Natural killer cell treated with Interleukin-12 subunit alpha and Interleukin-12 subunit beta and Interleukin-15 and Interleukin-18, amount 100 ng/mL, for 72 hours (primary cell): ENCODE results near the gene CT45A6. TPM values are rescaled to one million over a fixed set of nuclear protein-coding genes. Genes with fewer than 3 reads are reported as not detected.
"Not testable (repeated sequence)": the region's sequence is repeated elsewhere in the genome, so short reads cannot be mapped to it uniquely, and the experiment has no call there.

Experiments
- ATAC-seq, 2 donors: fragments of 150-1000 bp; cut with Tn5 transposase in 1 of 2; sonication (Bioruptor Pico), chemical (Tn5 transposase) in 1 of 2; 2 replicates each; pipeline ENCODE4 v1.10.0; 2021
- DNase-seq: peaks from one replicate; pipeline ENCODE4 v3.0.0; 2022; ENCODE audit warnings: low spot score
- H3K27ac Mint-ChIP-seq, 2 donors: 1 replicate in 1 of 2; 2 replicates in 1 of 2; pipeline ENCODE4 v1.8.0; 2022; ENCODE audit warnings: mixed read lengths in 2 of 2, mild to moderate bottlenecking in 1 of 2, moderate library complexity in 1 of 2
- H3K27me3 Mint-ChIP-seq, 2 donors: 1 replicate in 1 of 2; 2 replicates in 1 of 2; pipeline ENCODE4 v1.8.0; 2022; ENCODE audit warnings: mixed read lengths in 2 of 2
- H3K36me3 Mint-ChIP-seq: one replicate; pipeline ENCODE4 v1.8.0; 2022; ENCODE audit warnings: mixed read lengths
- H3K4me1 Mint-ChIP-seq, 2 donors: 1 replicate in 1 of 2; 2 replicates in 1 of 2; pipeline ENCODE4 v1.8.0; 2022; ENCODE audit warnings: low read depth in 2 of 2, mixed read lengths in 2 of 2, mild to moderate bottlenecking in 1 of 2
- H3K4me3 Mint-ChIP-seq: one replicate; pipeline ENCODE4 v1.8.0; 2022; ENCODE audit warnings: mixed read lengths
- H3K9me3 Mint-ChIP-seq: 2 replicates; pipeline ENCODE4 v1.8.0; 2022; ENCODE audit warnings: mixed read lengths
- total RNA-seq, 2 donors: library from RNA; stranded (reverse); gene quantifications; one replicate each; pipeline ENCODE4 v1.2.3, GENCODE V29; 2022

Gene CT45A6, protein sequence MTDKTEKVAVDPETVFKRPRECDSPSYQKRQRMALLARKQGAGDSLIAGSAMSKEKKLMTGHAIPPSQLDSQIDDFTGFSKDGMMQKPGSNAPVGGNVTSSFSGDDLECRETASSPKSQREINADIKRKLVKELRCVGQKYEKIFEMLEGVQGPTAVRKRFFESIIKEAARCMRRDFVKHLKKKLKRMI
- total RNA-seq: not detected

DNA sequence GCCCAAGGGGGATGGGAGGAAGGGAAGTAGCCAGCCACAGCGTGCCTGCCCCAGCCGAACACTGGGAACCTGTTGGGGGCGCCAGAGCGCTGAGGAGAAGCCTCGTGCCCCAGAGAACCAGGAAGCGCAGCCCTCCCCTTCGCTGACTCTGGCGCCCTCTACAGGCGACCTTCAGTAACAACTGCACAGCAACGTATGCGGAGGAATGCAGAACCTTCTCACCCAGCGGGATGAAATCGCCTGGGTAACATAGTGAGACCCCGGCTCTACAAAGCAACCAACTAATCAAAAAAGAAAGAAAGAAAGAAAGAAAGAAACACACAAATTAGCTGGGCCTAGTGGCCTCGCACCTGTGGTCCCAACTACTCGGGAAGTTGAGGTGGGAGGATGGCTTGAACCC, at the start of gene CT45A6:
CT45A6 (minus strand) TSS at position 101 of the 400 bp plus-strand sequence. CDS start 3,794 bp downstream, outside the sequence.
- not testable (repeated sequence) for H3K36me3 Mint-ChIP-seq, DNase-seq, H3K9me3 Mint-ChIP-seq, H3K4me3 Mint-ChIP-seq, H3K27me3 Mint-ChIP-seq, H3K27ac Mint-ChIP-seq, ATAC-seq, H3K4me1 Mint-ChIP-seq

DNA sequence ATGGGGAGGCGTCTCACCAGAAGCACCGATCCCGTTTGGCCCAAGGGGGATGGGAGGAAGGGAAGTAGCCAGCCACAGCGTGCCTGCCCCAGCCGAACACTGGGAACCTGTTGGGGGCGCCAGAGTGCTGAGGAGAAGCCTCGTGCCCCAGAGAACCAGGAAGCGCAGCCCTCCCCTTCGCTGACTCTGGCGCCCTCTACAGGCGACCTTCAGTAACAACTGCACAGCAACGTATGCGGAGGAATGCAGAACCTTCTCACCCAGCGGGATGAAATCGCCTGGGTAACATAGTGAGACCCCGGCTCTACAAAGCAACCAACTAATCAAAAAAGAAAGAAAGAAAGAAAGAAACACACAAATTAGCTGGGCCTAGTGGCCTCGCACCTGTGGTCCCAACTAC, 34.6 kb upstream of the CT45A6 start, which contains the start of gene CT45A7:
CT45A7 (minus strand) TSS at position 101 of the 400 bp plus-strand sequence. CDS start 3,747 bp downstream, outside the sequence.
- ATAC-seq, H3K27me3 Mint-ChIP-seq, H3K9me3 Mint-ChIP-seq, H3K27ac Mint-ChIP-seq, H3K36me3 Mint-ChIP-seq, DNase-seq, H3K4me3 Mint-ChIP-seq, H3K4me1 Mint-ChIP-seq: not testable (repeated sequence)

DNA sequence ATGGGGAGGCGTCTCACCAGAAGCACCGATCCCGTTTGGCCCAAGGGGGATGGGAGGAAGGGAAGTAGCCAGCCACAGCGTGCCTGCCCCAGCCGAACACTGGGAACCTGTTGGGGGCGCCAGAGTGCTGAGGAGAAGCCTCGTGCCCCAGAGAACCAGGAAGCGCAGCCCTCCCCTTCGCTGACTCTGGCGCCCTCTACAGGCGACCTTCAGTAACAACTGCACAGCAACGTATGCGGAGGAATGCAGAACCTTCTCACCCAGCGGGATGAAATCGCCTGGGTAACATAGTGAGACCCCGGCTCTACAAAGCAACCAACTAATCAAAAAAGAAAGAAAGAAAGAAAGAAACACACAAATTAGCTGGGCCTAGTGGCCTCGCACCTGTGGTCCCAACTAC, 17.3 kb upstream of the CT45A6 start, which contains the start of gene CT45A2:
CT45A2 (minus strand) TSS at position 101 of the 400 bp plus-strand sequence. CDS start 3,747 bp downstream, outside the sequence.
- DNase-seq, H3K9me3 Mint-ChIP-seq, H3K4me3 Mint-ChIP-seq, H3K27ac Mint-ChIP-seq, ATAC-seq, H3K36me3 Mint-ChIP-seq, H3K27me3 Mint-ChIP-seq, H3K4me1 Mint-ChIP-seq: not testable (repeated sequence)

DNA sequence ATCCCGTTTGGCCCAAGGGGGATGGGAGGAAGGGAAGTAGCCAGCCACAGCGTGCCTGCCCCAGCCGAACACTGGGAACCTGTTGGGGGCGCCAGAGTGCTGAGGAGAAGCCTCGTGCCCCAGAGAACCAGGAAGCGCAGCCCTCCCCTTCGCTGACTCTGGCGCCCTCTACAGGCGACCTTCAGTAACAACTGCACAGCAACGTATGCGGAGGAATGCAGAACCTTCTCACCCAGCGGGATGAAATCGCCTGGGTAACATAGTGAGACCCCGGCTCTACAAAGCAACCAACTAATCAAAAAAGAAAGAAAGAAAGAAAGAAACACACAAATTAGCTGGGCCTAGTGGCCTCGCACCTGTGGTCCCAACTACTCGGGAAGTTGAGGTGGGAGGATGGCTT, 17.2 kb downstream of the CT45A6 start, which contains the start of gene CT45A5:
CT45A5 (minus strand) TSS at position 101 of the 400 bp plus-strand sequence. CDS start 3,774 bp downstream, outside the sequence.
- not testable (repeated sequence) for H3K4me3 Mint-ChIP-seq, H3K9me3 Mint-ChIP-seq, H3K4me1 Mint-ChIP-seq, H3K27me3 Mint-ChIP-seq, DNase-seq, H3K36me3 Mint-ChIP-seq, ATAC-seq, H3K27ac Mint-ChIP-seq

DNA sequence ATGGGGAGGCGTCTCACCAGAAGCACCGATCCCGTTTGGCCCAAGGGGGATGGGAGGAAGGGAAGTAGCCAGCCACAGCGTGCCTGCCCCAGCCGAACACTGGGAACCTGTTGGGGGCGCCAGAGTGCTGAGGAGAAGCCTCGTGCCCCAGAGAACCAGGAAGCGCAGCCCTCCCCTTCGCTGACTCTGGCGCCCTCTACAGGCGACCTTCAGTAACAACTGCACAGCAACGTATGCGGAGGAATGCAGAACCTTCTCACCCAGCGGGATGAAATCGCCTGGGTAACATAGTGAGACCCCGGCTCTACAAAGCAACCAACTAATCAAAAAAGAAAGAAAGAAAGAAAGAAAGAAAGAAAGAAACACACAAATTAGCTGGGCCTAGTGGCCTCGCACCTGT, 34.5 kb downstream of the CT45A6 start, which contains the start of gene CT45A3:
CT45A3 (minus strand) TSS at position 101 of the 400 bp plus-strand sequence. CDS start 3,747 bp downstream, outside the sequence.
- not testable (repeated sequence) for H3K27ac Mint-ChIP-seq

DNA sequence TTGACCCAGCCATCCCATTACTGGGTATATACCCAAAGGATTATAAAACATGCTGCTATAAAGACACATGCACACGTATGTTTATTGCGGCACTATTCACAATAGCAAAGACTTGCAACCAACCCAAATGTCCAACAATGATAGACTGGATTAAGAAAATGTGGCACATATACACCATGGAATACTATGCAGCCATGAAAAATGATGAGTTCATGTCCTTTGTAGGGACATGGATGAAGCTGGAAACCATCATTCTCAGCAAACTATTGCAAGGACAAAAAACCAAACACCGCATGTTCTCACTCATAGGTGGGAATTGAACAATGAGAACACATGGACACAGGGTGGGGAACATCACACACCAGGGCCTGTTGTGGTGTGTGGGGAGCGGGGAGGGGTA, 57.8 kb downstream of the CT45A6 start:
- H3K4me1 Mint-ChIP-seq, H3K36me3 Mint-ChIP-seq, H3K27me3 Mint-ChIP-seq, H3K4me3 Mint-ChIP-seq, H3K27ac Mint-ChIP-seq, ATAC-seq, DNase-seq, H3K9me3 Mint-ChIP-seq: not testable (repeated sequence)

More for the DNA sequence above, 34.5 kb downstream of the CT45A6 start, which contains the start of gene CT45A3:
- ATAC-seq, H3K36me3 Mint-ChIP-seq, H3K4me3 Mint-ChIP-seq, H3K9me3 Mint-ChIP-seq, H3K4me1 Mint-ChIP-seq, DNase-seq, H3K27me3 Mint-ChIP-seq: not testable (repeated sequence)

Other genes starting within 250 kb of the CT45A6 start
- gene CT45A1, start 89.1 kb downstream of the CT45A6 start, total RNA-seq: not detected
- gene CT45A3, start 34.6 kb downstream of the CT45A6 start, total RNA-seq: not detected
- gene CT45A5, start 17.3 kb downstream of the CT45A6 start, total RNA-seq: not detected
- gene CT45A2, start 17.2 kb upstream of the CT45A6 start, total RNA-seq: not detected
- not detected for gene CT45A7, start 34.5 kb upstream of the CT45A6 start, total RNA-seq
- gene CT45A8, start 51.8 kb upstream of the CT45A6 start, total RNA-seq: not detected
- gene CT45A9, start 69.0 kb upstream of the CT45A6 start, total RNA-seq: not detected
- gene CT45A10, start 90.7 kb upstream of the CT45A6 start, total RNA-seq: not detected
- not detected for gene SAGE1, start 90.9 kb upstream of the CT45A6 start, total RNA-seq
- gene MMGT1, start 171.2 kb upstream of the CT45A6 start, total RNA-seq: 10 to 100 TPM; 16.1 to 22.2 TPM
- gene SLC9A6, start 182.6 kb upstream of the CT45A6 start, total RNA-seq: 10 to 100 TPM; 16.6 to 18.6 TPM